ENCODE measurements around the gene JAK1. TPM values are rescaled to one million over a fixed set of nuclear protein-coding genes. Genes with fewer than 3 reads are reported as not detected.

JAK1 gene
- total RNA-seq, 4 donors from 2014 or later: 102 to 165 (median 120) TPM

DNA sequence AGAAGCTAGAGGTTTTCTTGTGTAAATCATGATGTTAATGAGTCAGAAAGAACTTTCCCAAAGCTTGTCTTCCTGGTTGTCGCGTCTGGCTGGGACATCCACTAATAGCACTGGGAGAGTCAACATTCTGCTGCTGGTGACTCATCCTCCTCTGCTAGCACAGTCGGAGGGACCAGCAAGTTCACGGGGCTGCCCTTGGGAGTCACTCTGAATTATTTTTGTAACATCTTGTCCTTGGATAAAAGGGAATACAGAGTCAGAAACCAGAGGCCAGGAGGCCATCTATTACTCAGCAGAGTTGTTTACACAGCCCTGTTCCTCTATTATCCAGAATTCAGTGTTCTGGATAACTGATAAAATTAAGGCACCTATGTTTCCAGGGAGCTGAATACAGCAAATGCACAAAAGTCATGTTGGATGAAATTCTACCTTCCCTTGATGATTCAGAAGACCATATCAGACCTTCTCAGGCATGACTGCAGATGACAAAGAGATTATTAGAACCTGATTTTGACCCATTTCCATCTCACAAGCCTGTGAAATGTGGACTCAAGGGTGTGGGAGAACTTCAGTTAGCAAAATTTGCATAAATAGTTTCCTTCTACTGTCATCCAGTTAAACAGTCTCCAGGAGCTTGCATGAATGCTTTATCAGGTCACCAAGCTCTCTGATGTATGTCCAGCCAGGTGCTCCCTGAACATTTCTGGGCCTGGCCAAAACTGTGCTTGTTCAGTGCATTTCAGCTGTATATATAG lies 68.1 kb downstream of the JAK1 start:
- 20 to 24% methylated on average over 4 of the region's 4 CpGs for WGBS, 2 donors
- H3K27ac ChIP-seq: peak overlapping the region; percentile 63 to 79 (median 68)
- intact Hi-C loops (cut with DNase I): loop anchor here (10.0 kb wide), 1 partner anchor 67 kb away; the partner anchor contains the start of gene JAK1
- peaks cover 19 to 39% of the 10 kb centered on the region in 2 donors for H3K4me1 ChIP-seq
- TF ChIP-seq, protein P1, sequence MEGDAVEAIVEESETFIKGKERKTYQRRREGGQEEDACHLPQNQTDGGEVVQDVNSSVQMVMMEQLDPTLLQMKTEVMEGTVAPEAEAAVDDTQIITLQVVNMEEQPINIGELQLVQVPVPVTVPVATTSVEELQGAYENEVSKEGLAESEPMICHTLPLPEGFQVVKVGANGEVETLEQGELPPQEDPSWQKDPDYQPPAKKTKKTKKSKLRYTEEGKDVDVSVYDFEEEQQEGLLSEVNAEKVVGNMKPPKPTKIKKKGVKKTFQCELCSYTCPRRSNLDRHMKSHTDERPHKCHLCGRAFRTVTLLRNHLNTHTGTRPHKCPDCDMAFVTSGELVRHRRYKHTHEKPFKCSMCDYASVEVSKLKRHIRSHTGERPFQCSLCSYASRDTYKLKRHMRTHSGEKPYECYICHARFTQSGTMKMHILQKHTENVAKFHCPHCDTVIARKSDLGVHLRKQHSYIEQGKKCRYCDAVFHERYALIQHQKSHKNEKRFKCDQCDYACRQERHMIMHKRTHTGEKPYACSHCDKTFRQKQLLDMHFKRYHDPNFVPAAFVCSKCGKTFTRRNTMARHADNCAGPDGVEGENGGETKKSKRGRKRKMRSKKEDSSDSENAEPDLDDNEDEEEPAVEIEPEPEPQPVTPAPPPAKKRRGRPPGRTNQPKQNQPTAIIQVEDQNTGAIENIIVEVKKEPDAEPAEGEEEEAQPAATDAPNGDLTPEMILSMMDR (IDR thresholded peaks at IDR 0.05): no peak
- no peak for TF ChIP-seq POLR2A (IDR thresholded peaks at IDR 0.05)
- H3K27me3 ChIP-seq: no peaks in the 10 kb centered on the region
- no peak overlapping the region for H3K4me3 ChIP-seq (replicated peaks in 1 of 3)
- H3K36me3 ChIP-seq: no peaks in the 10 kb centered on the region
- no peaks in the 10 kb centered on the region for H3K9me3 ChIP-seq
- peak; percentile 81 to 83 for DNase-seq

DNA sequence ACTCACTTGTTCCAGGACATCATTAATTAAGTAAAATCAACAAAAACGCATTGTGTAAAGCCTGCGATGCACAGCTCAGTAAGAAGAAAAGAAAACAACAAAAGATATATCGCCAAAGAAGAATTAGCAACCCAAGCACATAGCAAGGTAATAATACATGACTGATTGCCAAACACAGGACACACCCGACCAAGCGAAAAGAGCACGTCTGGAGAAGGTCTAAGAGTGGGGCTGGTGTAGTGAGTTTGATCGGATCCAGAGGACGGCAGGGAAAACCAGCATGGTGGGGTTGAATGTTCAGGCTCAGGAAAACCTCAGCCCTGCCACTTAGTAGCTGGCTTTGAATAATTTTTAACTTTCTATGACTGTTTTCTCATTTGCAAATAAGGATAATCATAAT lies 69.8 kb downstream of the JAK1 start:
- Histone ChIP-seq H3K4me1 (peaks cover 22 to 54% of the 10 kb centered on the region in 2 donors), H3K27me3 (no peaks in the 10 kb centered on the region), H3K36me3 (no peaks in the 10 kb centered on the region), H3K27ac (peak overlapping the region in 2 of 3 donors; percentile 15 to 65), H3K9me3 (no peaks in the 10 kb centered on the region), H3K4me3 (replicated peaks in 1 of 3) (no peak overlapping the region)
- 59 to 65% methylated on average over 8 of the region's 8 CpGs for WGBS, 2 donors
- peak in 1 of 2 donors; percentile 16 for DNase-seq
- intact Hi-C loops (cut with DNase I): loop anchor here (10.0 kb wide), 1 partner anchor 68 kb away; the partner anchor contains the start of gene JAK1
- TF ChIP-seq, protein P1 (IDR thresholded peaks at IDR 0.05): no peak
- no peak for TF ChIP-seq POLR2A (IDR thresholded peaks at IDR 0.05)

DNA sequence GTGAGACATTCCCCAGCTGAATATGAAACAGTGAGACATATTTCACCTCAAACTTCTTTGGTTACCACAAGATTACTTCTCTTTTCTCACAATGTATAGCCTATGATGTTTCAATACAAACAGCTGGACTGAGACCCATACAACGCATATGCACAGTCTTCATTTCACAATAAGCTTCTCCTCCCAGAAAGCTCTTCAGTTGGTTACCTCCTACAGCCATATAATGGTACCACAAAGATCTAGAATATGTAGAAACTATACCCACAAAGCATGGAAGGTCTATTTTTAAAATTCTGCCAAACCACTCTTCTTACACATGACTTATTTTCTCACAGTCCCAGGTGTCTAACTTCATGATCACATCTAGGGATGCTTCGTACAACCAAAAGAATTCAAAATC lies 70.8 kb downstream of the JAK1 start:
- H3K9me3 ChIP-seq: no peaks in the 10 kb centered on the region
- H3K27me3 ChIP-seq: no peaks in the 10 kb centered on the region
- no peaks in the 10 kb centered on the region for H3K36me3 ChIP-seq
- WGBS, 2 donors: 96 to 97% methylated on average over 2 of the region's 2 CpGs
- intact Hi-C loops (cut with DNase I): loop anchor here (10.0 kb wide), 1 partner anchor 69 kb away; the partner anchor contains the start of gene JAK1
- H3K27ac ChIP-seq: no peak overlapping the region
- no peak overlapping the region for H3K4me3 ChIP-seq (replicated peaks in 1 of 3)
- DNase-seq: no peak
- H3K4me1 ChIP-seq: peaks cover 22 to 65% of the 10 kb centered on the region in 2 donors
- TF ChIP-seq, protein P1 (IDR thresholded peaks at IDR 0.05): no peak
- no peak for TF ChIP-seq POLR2A (IDR thresholded peaks at IDR 0.05)

DNA sequence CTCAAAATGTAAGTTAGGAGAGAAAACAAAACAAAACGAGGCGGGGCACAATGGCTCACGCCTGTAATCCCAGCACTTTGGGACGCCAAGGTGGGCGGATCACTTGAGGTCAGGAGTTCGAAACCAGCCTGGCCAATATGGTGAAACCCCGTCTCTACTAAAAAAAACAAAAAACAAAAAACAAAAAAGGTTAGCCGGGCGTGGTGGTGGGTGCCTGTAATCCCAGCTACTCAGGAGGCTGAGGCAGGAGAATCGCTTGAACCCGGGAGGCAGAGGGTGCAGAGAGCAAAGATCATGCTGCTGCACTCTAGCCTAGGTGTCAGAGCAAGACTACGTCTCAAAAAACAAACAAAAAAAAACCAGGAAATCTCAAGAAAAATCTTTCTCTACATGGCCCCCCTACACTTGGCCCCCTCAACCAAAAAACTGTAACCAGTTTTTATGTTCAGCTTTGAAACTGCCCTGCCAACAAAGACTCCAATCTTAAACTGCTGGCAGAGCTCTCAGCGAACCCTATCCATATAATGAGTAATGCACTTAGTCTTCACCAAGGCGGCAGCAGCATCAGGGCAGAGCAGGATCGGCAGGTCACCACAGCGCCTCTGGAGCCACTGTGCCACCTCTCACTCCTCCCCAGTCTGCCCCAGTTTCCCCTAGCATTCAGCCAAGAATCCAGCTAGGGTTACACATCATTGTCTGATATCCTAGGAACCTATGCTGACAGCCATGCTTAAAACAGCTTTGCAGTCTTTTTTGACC lies 71.7 kb downstream of the JAK1 start:
- DNase-seq: no peak
- 91 to 93% methylated on average over 16 of the region's 16 CpGs for WGBS, 2 donors
- H3K36me3 ChIP-seq: no peaks in the 10 kb centered on the region
- intact Hi-C loops (cut with DNase I): loop anchor here (10.0 kb wide), 1 partner anchor 70 kb away; the partner anchor contains the start of gene JAK1
- H3K4me3 ChIP-seq (replicated peaks in 1 of 3): no peak overlapping the region
- peaks cover 22 to 66% of the 10 kb centered on the region in 2 donors for H3K4me1 ChIP-seq
- no peak overlapping the region for H3K27ac ChIP-seq
- H3K9me3 ChIP-seq: no peaks in the 10 kb centered on the region
- no peaks in the 10 kb centered on the region for H3K27me3 ChIP-seq
- no peak for TF ChIP-seq POLR2A (IDR thresholded peaks at IDR 0.05)
- TF ChIP-seq, protein P1 (IDR thresholded peaks at IDR 0.05): no peak
